ENCODE data around the gene GALR3.
A peak's percentile ranks its signal among the peaks of the same experiment; 100 is the strongest.

Gene GALR3

DNA sequence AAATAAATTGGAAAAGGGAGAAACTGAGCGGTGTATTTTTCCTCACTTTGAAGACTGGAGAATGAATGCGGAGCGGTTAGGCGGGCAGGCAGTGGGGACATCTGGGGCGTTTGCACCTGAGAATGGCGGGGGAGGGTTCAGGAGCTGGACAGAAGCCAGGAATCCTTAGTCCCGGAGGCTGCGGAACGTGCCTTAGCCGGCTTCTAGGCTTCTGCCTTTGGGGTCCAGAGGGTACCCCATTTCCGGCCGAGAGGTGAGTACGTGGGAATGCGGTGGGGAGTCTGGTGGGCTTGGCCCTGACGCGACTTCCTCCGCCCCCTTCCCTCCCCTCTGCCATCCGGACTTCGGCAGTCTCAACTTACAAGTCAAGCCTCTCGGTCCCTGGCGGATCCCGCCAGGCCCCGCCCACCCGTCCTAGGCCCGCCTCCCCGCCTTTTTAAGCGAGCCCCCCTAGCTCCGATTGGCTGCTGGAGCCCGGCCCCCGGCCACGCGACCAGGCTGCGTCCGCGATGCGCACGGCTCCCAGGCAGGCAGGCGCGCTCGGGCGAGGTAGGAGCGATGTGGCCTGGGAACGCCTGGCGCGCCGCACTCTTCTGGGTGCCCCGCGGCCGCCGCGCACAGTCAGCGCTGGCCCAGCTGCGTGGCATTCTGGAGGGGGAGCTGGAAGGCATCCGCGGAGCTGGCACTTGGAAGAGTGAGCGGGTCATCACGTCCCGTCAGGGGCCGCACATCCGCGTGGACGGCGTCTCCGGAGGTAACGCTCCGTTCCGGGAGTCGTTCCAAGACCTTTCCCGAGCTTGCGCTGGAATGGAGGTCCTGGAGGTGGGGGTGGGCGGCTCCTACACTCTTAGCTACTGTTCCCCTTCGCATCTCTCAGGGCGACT, 15.5 kb upstream of the GALR3 start, which contains the start of gene GCAT:
GCAT (plus strand) TSS at position 525 of the 884 bp plus-strand sequence; CDS start at position 559, 34 bp downstream.
- TF ChIP-seq CTCF (conservative IDR thresholded peaks at IDR 0.05; ENCODE audit: low read depth, low read length), result no peak
- no peak within 1 kb of the TSS for H3K27ac ChIP-seq
- peak within 1 kb of the TSS; percentile 64 for H3K4me2 ChIP-seq
- H3K27me3 ChIP-seq (ENCODE audit: insufficient read depth, low read depth), result peaks cover 41% of the 10 kb centered on the region
- no peaks in the 10 kb centered on the region for H4K20me1 ChIP-seq (ENCODE audit: insufficient read depth)
- no peaks in the 10 kb centered on the region for H3K79me2 ChIP-seq (ENCODE audit: insufficient read depth, low read depth)
- H3K36me3 ChIP-seq (ENCODE audit: insufficient read depth), result no peaks in the 10 kb centered on the region
- peaks cover 27% of the 10 kb centered on the region for H3K4me1 ChIP-seq (ENCODE audit: low read depth, poor library complexity, severe bottlenecking)
- H3K9ac ChIP-seq, result no peak within 1 kb of the TSS; the same call in 1 of the 2 replicates
- H3K4me3 ChIP-seq (IDR thresholded peaks at IDR 0.05; ENCODE audit: insufficient read depth, low read depth, low read length), result no peak within 1 kb of the TSS
- peak within 1 kb of the TSS; percentile 62 for H2AFZ ChIP-seq (ENCODE audit: low read depth)

- Histone ChIP-seq H3K27me3 (ENCODE audit: insufficient read depth, low read depth) (peaks cover 35% of the 10 kb centered on the region), H4K20me1 (ENCODE audit: insufficient read depth) (no peaks in the 10 kb centered on the region), H3K27ac (no peak overlapping the region), H3K4me2 (peak overlapping the region; percentile 64), H3K4me3 (IDR thresholded peaks at IDR 0.05; ENCODE audit: insufficient read depth, low read depth, low read length) (no peak overlapping the region), H3K36me3 (ENCODE audit: insufficient read depth) (no peaks in the 10 kb centered on the region), H3K4me1 (ENCODE audit: low read depth, poor library complexity, severe bottlenecking) (peaks cover 21% of the 10 kb centered on the region), H3K9ac (no peak overlapping the region; the same call in 1 of the 2 replicates), H3K79me2 (ENCODE audit: insufficient read depth, low read depth) (no peaks in the 10 kb centered on the region), H2AFZ (ENCODE audit: low read depth) (peak overlapping the region; percentile 62)
- no peak for TF ChIP-seq CTCF (conservative IDR thresholded peaks at IDR 0.05; ENCODE audit: low read depth, low read length)
Observed at GRCh38 chr22:37808294-37808657, 14.9 kb upstream of the GALR3 start.

- no peak overlapping the region for H3K4me2 ChIP-seq
- no peaks in the 10 kb centered on the region for H3K79me2 ChIP-seq (ENCODE audit: insufficient read depth, low read depth)
- no peak overlapping the region for H3K9ac ChIP-seq
Observed at GRCh38 chr22:37809672-37810333, 13.4 kb upstream of the GALR3 start.

GRCh38 chr22:37811867-37812266, 11.3 kb upstream of the GALR3 start:
- H2AFZ ChIP-seq (ENCODE audit: low read depth), result no peak overlapping the region
- no peak overlapping the region for H3K27ac ChIP-seq
- H3K79me2 ChIP-seq (ENCODE audit: insufficient read depth, low read depth), result no peaks in the 10 kb centered on the region
- no peaks in the 10 kb centered on the region for H4K20me1 ChIP-seq (ENCODE audit: insufficient read depth)
- no peak for TF ChIP-seq CTCF (conservative IDR thresholded peaks at IDR 0.05; ENCODE audit: low read depth, low read length)
- H3K9ac ChIP-seq, result no peak overlapping the region
- no peak overlapping the region for H3K4me3 ChIP-seq (IDR thresholded peaks at IDR 0.05; ENCODE audit: insufficient read depth, low read depth, low read length)
- peaks cover 5% of the 10 kb centered on the region; the same call in 1 of the 2 replicates for H3K27me3 ChIP-seq (ENCODE audit: insufficient read depth, low read depth)
- peaks cover 11% of the 10 kb centered on the region for H3K4me1 ChIP-seq (ENCODE audit: low read depth, poor library complexity, severe bottlenecking)
- no peaks in the 10 kb centered on the region for H3K36me3 ChIP-seq (ENCODE audit: insufficient read depth)
- H3K4me2 ChIP-seq, result no peak overlapping the region

More at GRCh38 chr22:37809672-37810333, 13.4 kb upstream of the GALR3 start:
- H3K4me1 ChIP-seq (ENCODE audit: low read depth, poor library complexity, severe bottlenecking), result peaks cover 21% of the 10 kb centered on the region
- peaks cover 21% of the 10 kb centered on the region for H3K27me3 ChIP-seq (ENCODE audit: insufficient read depth, low read depth)
- H3K27ac ChIP-seq, result no peak overlapping the region
- no peak overlapping the region for H3K4me3 ChIP-seq (IDR thresholded peaks at IDR 0.05; ENCODE audit: insufficient read depth, low read depth, low read length)
- H2AFZ ChIP-seq (ENCODE audit: low read depth), result no peak overlapping the region
- H3K36me3 ChIP-seq (ENCODE audit: insufficient read depth), result no peaks in the 10 kb centered on the region
- H4K20me1 ChIP-seq (ENCODE audit: insufficient read depth), result no peaks in the 10 kb centered on the region
- no peak for TF ChIP-seq CTCF (conservative IDR thresholded peaks at IDR 0.05; ENCODE audit: low read depth, low read length)

Data from KMS-11 (cell line).